Liver (tissue), 9 donors: ENCODE measurements around the gene GOLGA8A. TPM values are rescaled to one million over a fixed set of nuclear protein-coding genes. Genes with fewer than 3 reads are reported as not detected.

ENCODE experiments used
- DNase-seq: peaks from one replicate; pipeline ENCODE4 v3.0.0-alpha.2; 2017; ENCODE audit warnings: low spot score
- H3K27ac ChIP-seq, 2 donors: one replicate each; pipeline ENCODE4 v1.7.0; 2013; ENCODE audit warnings: inconsistent platforms in 2 of 2, low read length in 2 of 2, control low read depth in 1 of 2, low read depth in 1 of 2, mild to moderate bottlenecking in 1 of 2
- H3K27me3 ChIP-seq, 4 donors: one replicate each; pipeline versions ENCODE4 v1.6.1 to v1.7.0; 2013; ENCODE audit warnings: low read length in 3 of 4, inconsistent platforms in 1 of 4, mild to moderate bottlenecking in 1 of 4, moderate library complexity in 1 of 4; ENCODE audit not compliant: control insufficient read depth in 4 of 4, insufficient read depth in 4 of 4
- H3K36me3 ChIP-seq, 4 donors: one replicate each; pipeline versions ENCODE4 v1.6.1 to v1.7.0; 2013; ENCODE audit warnings: low read length in 3 of 4, mild to moderate bottlenecking in 3 of 4, low read depth in 1 of 4, moderate library complexity in 1 of 4; ENCODE audit not compliant: control insufficient read depth in 4 of 4, insufficient read depth in 3 of 4
- H3K4me1 ChIP-seq, 4 donors: one replicate each; pipeline versions ENCODE4 v1.6.1 to v1.7.0; 2013; ENCODE audit warnings: low read length in 3 of 4, mild to moderate bottlenecking in 3 of 4, moderate library complexity in 1 of 4; ENCODE audit not compliant: control insufficient read depth in 4 of 4, insufficient read depth in 4 of 4
- H3K4me3 ChIP-seq, 3 donors: one replicate each; pipeline versions ENCODE4 v1.6.1 to v1.7.0; 2013; ENCODE audit warnings: low read length in 3 of 3, control low read depth in 1 of 3, low read depth in 1 of 3, mild to moderate bottlenecking in 1 of 3
- H3K9ac ChIP-seq, 2 donors: one replicate each; pipeline ENCODE4 v1.7.0; 2013; ENCODE audit warnings: low read length in 2 of 2, mild to moderate bottlenecking in 2 of 2, moderate library complexity in 2 of 2, control low read depth in 1 of 2, low read depth in 1 of 2
- H3K9me3 ChIP-seq, 4 donors: one replicate each; pipeline versions ENCODE4 v1.6.1 to v1.7.0; 2013; ENCODE audit warnings: low read length in 3 of 4; ENCODE audit not compliant: control insufficient read depth in 4 of 4
- CTCF ChIP-seq: fragments of 150-350 bp; IDR thresholded peaks from 2 replicates; pipeline ENCODE4 v1.5.1; 2017; ENCODE audit warnings: improper control_type of control experiment, low read depth, low read length; ENCODE audit not compliant: missing input control
- EGR1 ChIP-seq, 2 donors: IDR thresholded peaks; 2 replicates each; pipeline ENCODE4 v1.6.1; 2016 to 2018; ENCODE audit warnings: antibody characterized with exemption in 2 of 2, low read depth in 2 of 2
- FOXA1 ChIP-seq: IDR thresholded peaks from 2 replicates; pipeline ENCODE4 v1.6.1; 2016; ENCODE audit warnings: antibody characterized with exemption
- GABPA ChIP-seq, 2 donors: IDR thresholded peaks in 1 of 2; conservative IDR thresholded peaks in 1 of 2; 2 replicates each; pipeline ENCODE4 v1.6.1; 2016; ENCODE audit warnings: antibody characterized with exemption in 2 of 2, mild to moderate bottlenecking in 1 of 2, moderate library complexity in 1 of 2
- HNF4G ChIP-seq: IDR thresholded peaks from 2 replicates; pipeline ENCODE4 v1.6.1; 2016; ENCODE audit warnings: antibody characterized with exemption
- JUND ChIP-seq, 2 donors: IDR thresholded peaks; 2 replicates each; pipeline ENCODE4 v1.6.1; 2016; ENCODE audit warnings: antibody characterized with exemption in 2 of 2
- MAX ChIP-seq: IDR thresholded peaks from 2 replicates; pipeline ENCODE4 v1.6.1; 2016; ENCODE audit warnings: antibody characterized with exemption
- NR2F2 ChIP-seq: IDR thresholded peaks from 2 replicates; pipeline ENCODE4 v1.6.1; 2016; ENCODE audit warnings: antibody characterized with exemption
- RAD21 ChIP-seq, 2 donors: IDR thresholded peaks; 2 replicates each; pipeline ENCODE4 v1.6.1; 2016; ENCODE audit warnings: antibody characterized with exemption in 2 of 2, mild to moderate bottlenecking in 2 of 2
- REST ChIP-seq: IDR thresholded peaks from 2 replicates; pipeline ENCODE4 v1.6.1; 2016; ENCODE audit warnings: antibody characterized with exemption, mild to moderate bottlenecking
- RXRA ChIP-seq, 2 donors: IDR thresholded peaks; 2 replicates each; pipeline ENCODE4 v1.6.1; 2017 to 2018; ENCODE audit warnings: antibody characterized with exemption in 2 of 2, mild to moderate bottlenecking in 1 of 2
- SP1 ChIP-seq: IDR thresholded peaks from 2 replicates; pipeline ENCODE4 v1.6.1; 2018; ENCODE audit warnings: antibody characterized with exemption, mild to moderate bottlenecking
- TAF1 ChIP-seq: conservative IDR thresholded peaks from 2 replicates; pipeline ENCODE4 v1.6.1; 2016; ENCODE audit warnings: antibody characterized with exemption, mild to moderate bottlenecking
- YY1 ChIP-seq: IDR thresholded peaks from 2 replicates; pipeline ENCODE4 v1.6.1; 2016; ENCODE audit warnings: antibody characterized with exemption, mild to moderate bottlenecking
- WGBS: extraction: QIAGEN DNeasy Blood & Tissue Kit; methylation state at CpG from one replicate; pipeline ENCODE4 v1.1.7; 2013; 5-methylcytosine and 5-hydroxymethylcytosine counted together
- polyA plus RNA-seq, 2 donors: library from polyadenylated mRNA; stranded (reverse) in 1 of 2; unstranded in 1 of 2; fragments of 200-250 nt in 1 of 2; fragments of >200 nt in 1 of 2; fragmentation: Nextera tagmentation in 1 of 2; extraction: Ambion mirVana in 1 of 2; gene quantifications; one replicate each; pipeline versions ENCODE4 v1.2.1 to v1.2.3, GENCODE V29; 2013 to 2015
- total RNA-seq, 2 donors: library from RNA; depleted of rRNA; stranded (reverse); fragments of >200 nt; gene quantifications; one replicate each; pipeline ENCODE4 v1.2.3, GENCODE V29; 2014
- donor health status: healthy.
- donor health status: healthy.
- donor health status: healthy.
- donor health status: healthy.
- donor health status: healthy.

GOLGA8A gene
- total and polyA plus RNA-seq, 4 donors: 2.1 to 20.6 (median 9.1) TPM

- no peak for DNase-seq
- Histone ChIP-seq H3K9ac (no peak overlapping the region), H3K27me3 (peaks cover 0 to 2% (median 0%) of the 10 kb centered on the region in 4 donors), H3K4me3 (no peak overlapping the region), H3K4me1 (no peaks in the 10 kb centered on the region), H3K27ac (no peak overlapping the region), H3K36me3 (no peaks in the 10 kb centered on the region), H3K9me3 (no peaks in the 10 kb centered on the region)
- TF ChIP-seq REST (no peak), JUND (IDR thresholded peaks at IDR 0.05) (no peak), EGR1 (IDR thresholded peaks at IDR 0.05; ENCODE audit: low read depth in 2 of 2) (no peak), RXRA (IDR thresholded peaks at IDR 0.05) (no peak), MAX (no peak)
- 61% methylated on average over 3 of the region's 3 CpGs for WGBS
Observed at GRCh38 chr15:34481370-34481769, 43.8 kb upstream of the GOLGA8A start.

GRCh38 chr15:34473840-34474239, 36.2 kb upstream of the GOLGA8A start:
- TF ChIP-seq EGR1 (IDR thresholded peaks at IDR 0.05; ENCODE audit: low read depth in 2 of 2) (no peak), RAD21 (IDR thresholded peaks at IDR 0.05) (no peak)
- no peak overlapping the region for H3K27ac ChIP-seq
- 43% methylated on average over 1 of the region's 1 CpG for WGBS
- no peak for DNase-seq
- no peak overlapping the region for H3K9ac ChIP-seq
- no peak overlapping the region for H3K4me3 ChIP-seq
- no peaks in the 10 kb centered on the region for H3K4me1 ChIP-seq
- H3K36me3 ChIP-seq: no peaks in the 10 kb centered on the region
- peaks cover 0 to 3% (median 1%) of the 10 kb centered on the region in 4 donors for H3K27me3 ChIP-seq
- H3K9me3 ChIP-seq: no peaks in the 10 kb centered on the region

GRCh38 chr15:34472947-34473346, 35.3 kb upstream of the GOLGA8A start:
- TF ChIP-seq RXRA (IDR thresholded peaks at IDR 0.05): no peak
- TF ChIP-seq NR2F2: no peak
- TF ChIP-seq EGR1 (IDR thresholded peaks at IDR 0.05; ENCODE audit: low read depth in 2 of 2): no peak
- no peak for TF ChIP-seq SP1
- no peak for TF ChIP-seq RAD21 (IDR thresholded peaks at IDR 0.05)
- TF ChIP-seq HNF4G: no peak
- no peak for TF ChIP-seq CTCF
- no peak for TF ChIP-seq FOXA1
- TF ChIP-seq YY1: no peak
- no peak for TF ChIP-seq TAF1
- no peak for TF ChIP-seq MAX
- TF ChIP-seq GABPA (IDR thresholded peaks at IDR 0.05 in 1 of 2, conservative IDR thresholded peaks at IDR 0.05 in 1 of 2): no peak
- no peak for TF ChIP-seq REST
- H3K9me3 ChIP-seq: no peaks in the 10 kb centered on the region
- 54% methylated on average over 2 of the region's 2 CpGs for WGBS

More at GRCh38 chr15:34472947-34473346, 35.3 kb upstream of the GOLGA8A start:
- H3K36me3 ChIP-seq: no peaks in the 10 kb centered on the region
- H3K4me1 ChIP-seq: no peaks in the 10 kb centered on the region
- H3K4me3 ChIP-seq: no peak overlapping the region
- no peak overlapping the region for H3K27ac ChIP-seq
- no peak overlapping the region for H3K9ac ChIP-seq
- no peak for DNase-seq
- H3K27me3 ChIP-seq: peaks cover 0 to 3% (median 1%) of the 10 kb centered on the region in 4 donors
